ENCODE data around the gene INPPL1.

Gene INPPL1

DNA sequence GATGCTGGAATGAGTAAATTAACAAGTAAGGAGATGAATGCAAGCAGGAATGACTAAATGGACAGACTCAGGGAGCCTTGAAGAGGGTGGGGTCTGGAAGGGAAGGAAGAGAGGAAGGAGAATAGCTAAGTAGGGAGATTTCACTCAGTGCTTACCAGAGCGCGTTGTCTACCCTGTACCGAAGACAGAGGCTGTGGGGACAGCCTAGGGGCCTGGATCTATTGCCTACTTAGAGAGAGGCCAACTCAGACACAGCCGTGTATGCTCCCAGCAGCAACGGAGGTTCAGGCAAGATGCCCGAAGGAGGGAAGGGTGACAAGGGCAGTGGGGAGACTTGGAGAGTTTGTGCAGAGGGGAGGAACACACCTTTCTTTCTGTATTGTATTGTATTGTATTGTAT is 7.9 kb upstream of the INPPL1 start, which contains the start of gene FOLR2:
Gene FOLR2 (plus strand): TSS at position 157 of the 400 bp plus-strand sequence. CDS start 1,791 bp downstream, outside the sequence.
- no peak for DNase-seq

- no peak for DNase-seq
Measured at GRCh38 chr11:72217841-72218240, 6.7 kb upstream of the INPPL1 start.

DNA sequence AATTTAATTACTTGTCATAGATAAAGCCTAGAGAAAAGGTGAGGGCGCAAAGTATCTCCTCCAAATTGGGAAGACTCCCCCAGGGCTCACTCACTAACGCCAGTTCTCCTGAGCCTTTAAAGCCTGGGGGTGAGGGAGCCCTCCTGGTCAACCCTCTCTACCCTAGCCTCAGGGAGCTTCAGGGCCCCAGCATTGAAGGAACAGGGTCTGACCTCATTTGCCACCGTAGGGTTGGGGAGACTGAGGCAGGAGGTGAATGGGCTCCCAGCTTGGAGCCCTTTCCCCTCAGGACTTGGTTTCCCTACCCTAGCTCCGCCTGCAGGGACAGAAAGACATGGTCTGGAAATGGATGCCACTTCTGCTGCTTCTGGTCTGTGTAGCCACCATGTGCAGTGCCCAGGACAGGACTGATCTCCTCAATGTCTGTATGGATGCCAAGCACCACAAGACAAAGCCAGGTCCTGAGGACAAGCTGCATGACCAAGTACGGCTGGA is 6.3 kb upstream of the INPPL1 start:
- DNase-seq, result no peak

DNA sequence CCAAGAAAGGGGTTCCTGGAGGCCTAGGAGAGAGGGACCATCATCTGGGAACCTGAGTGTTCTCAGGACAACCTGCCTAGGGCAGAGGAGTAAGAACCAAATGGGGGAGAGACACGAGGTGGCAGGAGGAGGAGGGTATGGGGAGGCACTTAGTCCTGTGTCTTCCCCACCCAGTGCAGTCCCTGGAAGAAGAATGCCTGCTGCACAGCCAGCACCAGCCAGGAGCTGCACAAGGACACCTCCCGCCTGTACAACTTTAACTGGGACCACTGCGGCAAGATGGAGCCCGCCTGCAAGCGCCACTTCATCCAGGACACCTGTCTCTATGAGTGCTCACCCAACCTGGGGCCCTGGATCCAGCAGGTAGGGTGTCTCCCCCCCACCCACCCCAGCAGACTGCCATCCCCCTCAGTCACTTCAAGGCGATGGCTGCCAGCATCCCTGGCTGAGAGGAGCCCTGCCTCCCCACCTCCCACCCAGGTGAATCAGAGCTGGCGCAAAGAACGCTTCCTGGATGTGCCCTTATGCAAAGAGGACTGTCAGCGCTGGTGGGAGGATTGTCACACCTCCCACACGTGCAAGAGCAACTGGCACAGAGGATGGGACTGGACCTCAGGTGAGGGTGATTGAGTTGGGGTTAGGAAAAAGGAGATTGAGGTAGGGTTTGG is 3.7 kb upstream of the INPPL1 start:
- no peak for DNase-seq

DNA sequence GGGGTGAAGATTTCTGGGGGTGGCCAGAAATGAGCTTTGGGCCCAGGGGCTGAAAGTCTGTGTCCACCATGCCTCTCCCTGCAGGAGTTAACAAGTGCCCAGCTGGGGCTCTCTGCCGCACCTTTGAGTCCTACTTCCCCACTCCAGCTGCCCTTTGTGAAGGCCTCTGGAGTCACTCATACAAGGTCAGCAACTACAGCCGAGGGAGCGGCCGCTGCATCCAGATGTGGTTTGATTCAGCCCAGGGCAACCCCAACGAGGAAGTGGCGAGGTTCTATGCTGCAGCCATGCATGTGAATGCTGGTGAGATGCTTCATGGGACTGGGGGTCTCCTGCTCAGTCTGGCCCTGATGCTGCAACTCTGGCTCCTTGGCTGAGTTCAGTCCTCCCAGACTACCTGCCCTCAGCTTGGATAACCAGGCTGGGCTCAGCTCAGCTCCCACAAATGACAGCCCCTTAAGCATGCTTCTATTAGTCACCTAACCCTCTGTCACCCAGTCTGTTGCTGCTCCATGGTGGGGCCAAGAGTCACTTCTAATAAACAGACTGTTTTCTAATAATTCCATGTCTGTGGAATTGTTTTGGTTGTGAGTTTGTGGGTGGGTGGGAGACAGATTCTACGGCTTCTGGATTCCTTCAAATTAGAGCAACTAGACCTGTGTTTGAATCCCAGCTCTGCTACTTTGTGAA is 3.0 kb upstream of the INPPL1 start:
- DNase-seq, result no peak

GRCh38 chr11:72222106-72222891 is 2.3 kb upstream of the INPPL1 start:
- DNase-seq, result no peak

DNA sequence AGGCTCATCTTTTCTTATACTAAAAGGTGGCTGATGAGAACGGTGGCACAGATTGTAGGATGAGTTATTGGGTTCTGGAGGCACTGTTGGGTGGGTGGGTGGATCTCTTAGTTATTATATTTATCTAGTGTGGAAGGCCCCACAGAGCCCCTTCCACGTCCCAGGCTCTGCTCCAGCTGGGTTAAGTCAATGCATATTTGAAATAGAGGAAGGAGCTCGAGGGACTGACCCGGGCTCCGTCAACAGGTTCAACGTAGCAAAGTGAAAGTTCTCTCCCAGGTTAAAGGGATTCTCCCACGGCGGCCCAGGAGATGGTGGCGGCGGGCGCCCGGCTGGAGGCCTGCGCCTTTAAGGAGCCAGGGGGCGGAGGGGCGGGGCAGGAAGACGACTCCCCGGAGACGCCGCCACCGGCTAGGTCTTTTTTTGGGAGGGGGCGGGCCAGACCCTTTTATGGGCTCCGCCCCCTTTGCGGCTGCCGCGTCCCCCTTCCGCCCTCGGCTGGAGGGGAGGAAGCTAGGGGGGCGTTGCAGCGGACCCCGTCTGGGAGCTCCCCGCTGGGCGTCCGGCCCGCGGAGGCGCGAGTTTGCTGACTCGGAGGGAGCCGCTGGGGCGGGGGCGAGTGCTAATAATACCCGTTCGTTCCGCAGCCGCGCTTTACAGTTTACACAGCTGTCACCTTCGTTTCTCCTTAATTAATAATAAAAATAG is 1.5 kb upstream of the INPPL1 start:
- DNase-seq, result peak; percentile 94 to 96

DNA sequence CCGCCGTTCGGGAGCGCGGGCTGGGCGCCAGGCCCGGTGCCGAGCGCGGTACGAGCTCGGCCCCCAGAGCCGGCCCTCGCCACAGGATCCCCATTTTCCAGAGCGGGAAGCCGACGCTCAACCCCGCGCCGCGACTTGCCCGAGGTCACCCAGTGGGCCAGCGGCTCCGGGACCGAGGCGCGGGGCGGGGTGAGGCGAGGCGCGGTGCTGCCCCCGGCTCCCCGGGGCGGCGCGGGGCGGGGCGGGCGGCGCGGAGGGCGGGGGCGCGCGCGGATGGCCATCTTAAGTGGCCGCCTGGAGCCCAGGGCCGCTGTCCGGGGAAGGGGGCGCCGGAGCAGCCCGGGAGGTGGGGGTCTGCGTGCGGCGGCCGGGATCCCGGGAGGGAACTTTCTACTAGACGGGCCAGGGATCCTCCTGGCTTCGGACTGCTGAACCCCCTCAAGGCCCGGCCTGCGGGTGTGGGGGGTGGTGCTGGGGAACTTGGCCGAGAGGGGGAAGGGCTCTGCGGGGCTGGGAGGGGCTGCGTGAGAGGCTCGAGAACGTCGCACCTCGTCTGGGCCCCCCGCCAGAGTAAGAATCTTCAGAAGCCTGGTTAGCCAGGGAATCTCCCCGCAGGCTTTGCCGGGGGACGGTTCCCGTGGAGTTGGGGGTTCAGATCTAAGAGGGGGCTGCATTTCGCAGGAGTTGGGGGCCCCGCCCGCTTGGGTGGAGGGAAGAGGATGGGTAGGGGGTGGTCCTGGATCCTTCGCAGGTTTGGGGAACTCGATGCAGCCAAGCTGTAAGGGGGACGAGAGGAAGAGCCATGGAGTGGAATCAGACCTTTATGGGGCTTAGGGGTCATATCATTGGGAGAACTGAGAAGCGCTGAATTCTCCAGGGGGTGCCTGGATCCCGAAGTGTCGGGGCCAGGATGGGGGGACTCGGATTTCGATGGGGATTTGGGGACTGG is 678 bp upstream of the INPPL1 start:
- DNase-seq, result peak; percentile 51 to 79

GRCh38 chr11:72225411-72225951 is 914 bp downstream of the INPPL1 start:
- DNase-seq, result no peak

DNA sequence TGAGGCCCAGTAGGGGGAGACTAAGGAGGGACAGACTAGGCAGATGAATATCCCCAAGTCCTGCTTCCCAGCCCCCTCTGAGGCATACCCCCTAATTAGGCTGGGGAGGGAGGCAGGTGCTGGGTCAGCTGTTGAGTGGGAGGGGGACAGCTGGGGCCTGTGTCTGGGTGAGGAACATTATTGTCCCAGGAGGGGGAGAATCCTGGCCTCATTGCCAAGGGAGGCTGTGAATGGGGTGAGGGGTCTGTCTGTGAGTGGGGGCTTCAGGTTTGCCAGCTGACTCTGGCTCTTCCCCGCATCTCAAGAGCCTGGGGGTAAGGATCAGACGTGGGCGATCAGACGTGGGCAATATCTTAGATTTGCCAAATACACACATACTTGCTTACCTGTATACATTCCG is 2.1 kb downstream of the INPPL1 start:
- peak in 1 of 2 experiments; percentile 45 for DNase-seq

DNA sequence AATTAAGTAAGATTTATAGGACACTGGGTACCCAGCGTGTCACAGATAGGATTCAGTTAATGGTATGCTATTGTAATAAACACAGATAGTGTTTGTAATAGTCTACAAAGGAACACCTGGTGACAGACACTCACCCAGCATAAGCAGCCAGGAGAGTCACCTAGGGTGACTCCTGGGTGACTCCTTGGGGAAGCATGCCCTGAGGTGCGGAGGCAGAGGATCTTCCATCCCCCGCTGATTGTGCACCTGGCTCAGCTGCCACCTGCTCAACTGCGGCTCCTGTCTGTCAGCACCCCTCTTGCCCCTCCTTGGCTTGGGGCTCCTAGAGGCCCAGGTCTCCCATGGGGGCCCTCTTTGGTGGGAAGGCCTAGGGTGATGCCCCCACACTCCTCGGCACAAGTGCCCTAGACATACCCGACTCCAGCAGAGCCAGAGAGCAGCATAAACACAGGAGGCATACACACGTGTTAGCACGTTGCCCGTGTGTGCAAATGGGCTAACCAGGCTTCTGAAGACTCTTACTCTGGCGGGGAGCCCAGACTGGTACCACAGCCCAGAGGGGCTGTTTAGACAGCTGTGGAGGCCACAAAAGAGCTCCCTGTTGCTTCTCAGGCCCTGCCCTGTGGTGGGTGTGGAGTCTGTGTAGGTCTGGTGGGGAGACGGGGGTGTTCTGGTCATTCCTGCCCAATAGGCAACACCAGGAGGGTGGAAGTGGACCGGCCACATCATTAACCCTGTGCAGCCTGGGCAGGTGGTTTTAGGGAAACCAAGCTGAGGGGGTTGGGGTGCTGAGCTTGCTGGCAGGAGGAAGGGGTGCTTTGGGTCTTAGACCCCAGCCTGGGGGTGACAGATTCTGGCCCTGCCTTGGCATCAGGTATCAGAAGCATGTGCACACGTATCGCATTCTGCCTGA is 3.0 kb downstream of the INPPL1 start:
- peak; percentile 97 to 98 for DNase-seq

DNA sequence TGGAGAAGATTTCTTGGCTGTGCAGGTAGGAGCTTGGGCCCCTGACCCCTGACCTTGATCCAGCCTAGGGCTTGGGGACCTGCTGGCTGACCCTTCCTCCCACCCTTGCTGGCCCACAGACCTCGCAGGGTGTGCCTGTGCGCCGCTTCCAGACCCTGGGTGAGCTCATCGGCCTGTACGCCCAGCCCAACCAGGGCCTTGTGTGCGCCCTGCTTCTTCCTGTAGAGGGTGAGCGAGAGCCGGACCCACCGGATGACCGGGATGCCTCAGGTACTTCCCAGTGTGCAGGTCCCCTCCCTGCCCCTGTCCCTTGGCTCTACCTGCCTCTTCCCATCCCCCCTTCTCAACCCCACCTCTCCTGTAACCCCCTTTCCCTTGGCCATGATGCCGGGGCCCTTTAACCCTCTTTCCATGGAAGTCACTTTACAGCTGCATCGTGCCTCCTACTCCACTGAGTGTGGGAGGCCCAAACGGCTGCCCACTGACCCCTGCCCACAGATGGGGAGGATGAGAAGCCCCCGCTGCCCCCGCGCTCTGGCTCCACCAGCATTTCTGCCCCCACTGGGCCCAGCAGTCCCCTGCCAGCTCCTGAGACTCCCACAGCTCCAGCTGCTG is 3.8 kb downstream of the INPPL1 start:
- DNase-seq, result peak; percentile 26 to 33

GRCh38 chr11:72228844-72229231 is 4.3 kb downstream of the INPPL1 start:
- DNase-seq, result no peak

DNA sequence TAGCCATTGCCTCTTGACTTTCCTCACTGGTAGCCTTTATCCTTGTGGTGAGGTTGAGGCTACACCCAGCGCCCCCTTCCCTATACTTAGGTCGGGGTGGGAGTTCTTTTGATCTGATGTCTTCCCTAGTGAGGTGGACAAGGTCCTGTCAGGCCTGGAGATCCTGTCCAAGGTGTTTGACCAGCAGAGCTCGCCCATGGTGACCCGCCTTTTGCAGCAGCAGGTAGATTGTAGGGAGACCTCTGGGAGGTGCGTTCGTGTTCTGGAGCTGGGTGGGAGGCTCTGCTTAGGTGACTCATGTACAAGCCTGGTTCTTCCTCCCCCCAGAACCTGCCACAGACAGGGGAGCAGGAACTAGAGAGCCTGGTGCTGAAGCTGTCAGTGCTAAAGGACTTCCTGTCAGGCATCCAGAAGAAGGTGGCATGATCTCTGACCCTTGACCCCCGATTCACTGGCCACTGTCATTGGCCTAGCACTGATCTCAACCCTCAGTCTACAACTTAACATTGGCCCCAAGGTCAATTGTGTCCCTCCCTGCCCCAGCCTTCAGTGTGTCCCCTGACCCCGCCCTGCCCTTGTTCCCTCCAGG is 4.9 kb downstream of the INPPL1 start:
- no peak for DNase-seq

DNA sequence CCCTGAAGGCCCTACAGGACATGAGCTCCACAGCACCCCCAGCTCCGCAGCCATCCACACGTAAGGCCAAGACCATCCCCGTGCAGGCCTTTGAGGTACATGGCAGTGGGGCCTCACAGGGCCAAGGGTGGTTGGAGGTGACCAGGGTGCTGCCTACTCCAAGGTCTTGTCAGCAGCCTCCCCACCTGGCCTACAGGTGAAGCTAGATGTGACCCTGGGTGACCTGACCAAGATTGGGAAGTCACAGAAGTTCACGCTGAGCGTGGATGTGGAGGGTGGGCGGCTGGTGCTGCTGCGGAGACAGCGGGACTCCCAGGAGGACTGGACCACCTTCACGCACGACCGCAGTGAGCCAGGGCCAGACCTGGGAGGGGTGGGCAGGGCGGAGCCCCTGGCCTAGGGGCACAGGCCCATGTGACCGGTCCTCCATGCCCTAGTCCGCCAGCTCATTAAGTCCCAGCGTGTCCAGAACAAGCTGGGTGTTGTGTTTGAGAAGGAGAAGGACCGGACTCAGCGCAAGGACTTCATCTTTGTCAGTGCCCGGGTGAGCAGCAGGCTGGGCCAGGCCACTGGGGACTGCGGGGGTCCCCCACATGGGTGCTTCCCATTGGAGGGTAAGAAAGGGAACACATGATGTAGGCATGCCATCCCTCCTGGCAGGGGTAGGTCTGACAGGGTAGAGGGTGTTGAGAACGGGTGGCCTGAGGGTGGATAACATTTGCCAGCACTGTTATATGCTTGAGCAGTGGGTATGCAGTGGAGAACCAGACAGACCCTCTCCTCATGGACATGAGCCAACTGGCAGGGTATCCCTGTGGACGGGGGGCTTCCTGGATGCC is 5.6 kb downstream of the INPPL1 start:
- no peak for DNase-seq

GRCh38 chr11:72230764-72231365 is 6.3 kb downstream of the INPPL1 start:
- DNase-seq, result no peak

DNA sequence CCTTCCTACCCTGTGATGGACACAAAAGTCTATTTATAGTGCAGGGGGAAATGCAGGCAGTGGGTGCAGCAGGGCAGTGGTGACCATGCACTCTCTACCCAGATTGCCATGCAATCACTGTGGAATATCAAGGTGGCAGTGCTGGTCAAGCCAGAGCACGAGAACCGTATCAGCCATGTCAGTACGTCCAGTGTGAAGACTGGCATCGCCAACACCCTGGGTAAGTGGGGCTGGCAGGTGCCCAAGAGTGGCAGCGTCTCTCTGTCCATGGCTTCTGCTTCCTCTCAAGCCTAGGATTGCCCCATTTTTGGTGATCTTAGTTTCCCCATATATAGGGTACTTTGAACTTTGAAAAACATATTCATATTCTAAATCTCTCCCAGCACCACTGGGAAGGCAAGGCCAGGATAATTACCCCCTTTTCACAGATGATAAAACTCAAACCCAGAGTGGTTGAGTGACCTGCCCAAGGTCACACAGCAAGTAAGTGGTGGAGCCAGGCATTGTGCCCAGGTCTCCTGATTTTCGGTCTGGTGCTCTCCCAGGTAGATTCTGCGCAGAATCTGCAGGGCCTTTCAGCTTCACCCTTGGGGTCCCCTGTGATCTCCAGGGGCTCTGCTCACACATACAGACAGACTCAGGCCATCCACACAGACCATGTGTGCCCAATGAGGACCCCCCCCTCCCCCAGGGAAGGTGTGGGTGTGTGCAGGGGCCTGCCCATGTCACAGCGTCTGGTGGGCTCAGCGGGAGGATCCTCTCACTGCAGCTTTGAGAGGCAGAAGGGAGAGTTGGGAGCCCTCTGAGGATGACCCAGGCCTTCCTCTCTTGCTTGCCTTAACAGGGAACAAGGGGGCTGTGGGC is 7.1 kb downstream of the INPPL1 start:
- no peak for DNase-seq
